GM23338 (cell line): ENCODE results near the gene TMEM201.

ENCODE experiments used
- CREB1 ChIP-seq: fragments of 250-450 bp; sonication (Bioruptor Pico); IDR thresholded peaks from 2 replicates; pipeline ENCODE4 v1.5.0; 2020; ENCODE audit warnings: low read depth, mild to moderate bottlenecking, moderate library complexity
- CTCF ChIP-seq, 2 experiments: fragments of 200-600 bp in 1 of 2; sonication (generic) in 1 of 2; conservative IDR thresholded peaks; 2 replicates each; pipeline versions ENCODE4 v1.5.1 to v1.6.1; 2016 to 2017; ENCODE audit warnings: antibody characterized with exemption in 2 of 2, low read depth in 2 of 2, mild to moderate bottlenecking in 2 of 2, moderate library complexity in 1 of 2
- ETS1 ChIP-seq: IDR thresholded peaks from 2 replicates; pipeline ENCODE4 v1.6.1; 2016; ENCODE audit warnings: antibody characterized with exemption
- EZH2 ChIP-seq: fragments of 200-600 bp; sonication (generic); IDR thresholded peaks from one replicate; pipeline ENCODE4 v1.8.0; 2017; ENCODE audit warnings: antibody characterized with exemption, mild to moderate bottlenecking, low read depth; ENCODE audit not compliant: unreplicated experiment
- EZH2phosphoT487 ChIP-seq: fragments of 200-600 bp; sonication (generic); IDR thresholded peaks from one replicate; pipeline ENCODE4 v1.8.1; 2018; ENCODE audit warnings: antibody characterized with exemption; ENCODE audit not compliant: unreplicated experiment
- JUNB ChIP-seq: IDR thresholded peaks from one replicate; pipeline ENCODE4 v1.6.1; 2016; ENCODE audit warnings: antibody characterized with exemption; ENCODE audit not compliant: unreplicated experiment
- NANOG ChIP-seq: IDR thresholded peaks from 2 replicates; pipeline ENCODE4 v1.6.1; 2016; ENCODE audit warnings: antibody characterized with exemption, borderline replicate concordance
- POLR2AphosphoS5 ChIP-seq: IDR thresholded peaks from 2 replicates; pipeline ENCODE4 v1.6.1; 2016; ENCODE audit warnings: antibody characterized with exemption, low read depth
- REST ChIP-seq: IDR thresholded peaks from one replicate; pipeline ENCODE4 v1.6.1; 2018; ENCODE audit warnings: antibody characterized with exemption; ENCODE audit not compliant: unreplicated experiment
- STAT1 ChIP-seq: IDR thresholded peaks from one replicate; pipeline ENCODE4 v1.6.1; 2016; ENCODE audit warnings: antibody characterized with exemption; ENCODE audit not compliant: unreplicated experiment
- ZNF114 ChIP-seq: fragments of 250-450 bp; sonication (Bioruptor Pico); IDR thresholded peaks from 2 replicates; pipeline ENCODE4 v1.5.0; 2020; ENCODE audit warnings: mild to moderate bottlenecking, moderate library complexity
- ZNF331 ChIP-seq: fragments of 250-450 bp; sonication (Bioruptor Pico); IDR thresholded peaks from 2 replicates; pipeline ENCODE4 v1.5.0; 2020; ENCODE audit warnings: low read depth, mild to moderate bottlenecking, moderate library complexity

- TF ChIP-seq REST (no peak), POLR2AphosphoS5 (no peak), CTCF (conservative IDR thresholded peaks at IDR 0.05; ENCODE audit: low read depth in 2 of 2) (no peak), EZH2 (no peak), EZH2phosphoT487 (no peak), CREB1 (CRISPR knock-in tag) (no peak), JUNB (no peak), ZNF331 (CRISPR knock-in tag) (no peak), ETS1 (no peak), STAT1 (no peak), ZNF114 (CRISPR knock-in tag) (no peak), NANOG (no peak)
Observed at GRCh38 chr1:9561429-9561828, 27.3 kb upstream of the TMEM201 start.
